H1 (cell line): Measurements from ENCODE around the gene MEX3C. TPM values are rescaled to one million over a fixed set of nuclear protein-coding genes. Genes with fewer than 3 reads are reported as not detected.

Experiments
- CTCF ChIA-PET: fragments of 300-600 bp; sonication (Branson Sonifier 250); formaldehyde crosslinking; loops from one replicate; lab custom pipeline; 2021; ENCODE audit not compliant: partially characterized antibody; lab: Charles Lee
- POLR2A ChIA-PET: fragments of 300-600 bp; sonication (Branson Sonifier 250); formaldehyde crosslinking; loops from one replicate; lab custom pipeline; 2021; ENCODE audit warnings: inconsistent platforms; ENCODE audit not compliant: partially characterized antibody; lab: Charles Lee
- DNase-seq, 2 experiments: peaks; one replicate each; pipeline versions ENCODE4 v3.0.0 to v3.0.0-alpha.2; 2010 to 2022; ENCODE audit warnings: low spot score in 2 of 2, low read depth in 1 of 2, mixed read lengths in 1 of 2
- FAIRE-seq: peaks from 2 replicates; lab custom pipeline; 2011; peaks lifted over from hg19 to GRCh38; lab: Jason Lieb, UNC
- H2AFZ ChIP-seq: 2 replicates; pipeline ENCODE4 v1.8.1; 2012; ENCODE audit warnings: low read length, inconsistent platforms
- H2AK5ac ChIP-seq: 2 replicates; pipeline ENCODE4 v1.6.1; 2013; ENCODE audit warnings: low read depth, low read length
- H2BK120ac ChIP-seq: replicated peaks from 2 replicates; pipeline ENCODE3; 2013; ENCODE audit warnings: low read depth, low read length, inconsistent platforms
- H2BK12ac ChIP-seq: 2 replicates; pipeline ENCODE4 v1.6.1; 2013; ENCODE audit warnings: low read depth, low read length
- H2BK15ac ChIP-seq: 2 replicates; pipeline ENCODE4 v1.6.1; 2013; ENCODE audit warnings: low read length
- H2BK20ac ChIP-seq: 2 replicates; pipeline ENCODE4 v1.6.1; 2013; ENCODE audit warnings: low read length
- H2BK5ac ChIP-seq: 2 replicates; pipeline ENCODE4 v1.6.1; 2013; ENCODE audit warnings: low read depth, low read length
- H3K14ac ChIP-seq: 2 replicates; pipeline ENCODE4 v1.6.1; 2013; ENCODE audit warnings: inconsistent platforms; ENCODE audit not compliant: insufficient read length
- H3K18ac ChIP-seq: 2 replicates; pipeline ENCODE4 v1.6.1; 2013; ENCODE audit warnings: low read length; ENCODE audit errors: extremely low read depth
- H3K23ac ChIP-seq: 2 replicates; pipeline ENCODE4 v1.6.1; 2013; ENCODE audit warnings: inconsistent platforms; ENCODE audit not compliant: insufficient read length
- H3K23me2 ChIP-seq: 2 replicates; pipeline ENCODE4 v1.6.1; 2013; ENCODE audit warnings: low read depth, low read length
- H3K27ac ChIP-seq: 2 replicates; pipeline ENCODE4 v1.6.1; 2011; ENCODE audit warnings: low read depth, low read length, inconsistent platforms
- H3K27me3 ChIP-seq, 4 experiments: replicated peaks in 1 of 4; 1 replicate in 1 of 4; 2 replicates in 3 of 4; pipeline versions ENCODE4 v1.6.1 to v1.8.1; 2011 to 2013; ENCODE audit warnings: low read length in 3 of 4, mild to moderate bottlenecking in 3 of 4, inconsistent platforms in 2 of 4, mixed read lengths in 2 of 4, moderate library complexity in 1 of 4; ENCODE audit not compliant: control insufficient read depth in 3 of 4, insufficient read depth in 3 of 4; ENCODE audit errors: extremely low read depth in 1 of 4
- H3K36me3 ChIP-seq, 4 experiments: 2 replicates each; pipeline versions ENCODE4 v1.6.1 to v1.8.1; 2011 to 2013; ENCODE audit warnings: mild to moderate bottlenecking in 4 of 4, low read length in 3 of 4, moderate library complexity in 2 of 4, control low read depth in 1 of 4, inconsistent platforms in 1 of 4; ENCODE audit not compliant: insufficient read depth in 4 of 4, control insufficient read depth in 2 of 4
- H3K4ac ChIP-seq: replicated peaks from 2 replicates; pipeline ENCODE3; 2013; ENCODE audit warnings: low read length, low read depth, mixed read lengths, inconsistent platforms; ENCODE audit not compliant: insufficient read length
- H3K4me1 ChIP-seq, 4 experiments: replicated peaks in 1 of 4; 1 replicate in 1 of 4; 2 replicates in 3 of 4; pipeline versions ENCODE4 v1.6.1 to v1.8.1; 2011 to 2013; ENCODE audit warnings: low read length in 3 of 4, inconsistent platforms in 2 of 4, mixed read lengths in 1 of 4; ENCODE audit not compliant: insufficient read depth in 4 of 4, control insufficient read depth in 3 of 4
- H3K4me2 ChIP-seq, 2 experiments: 2 replicates each; pipeline versions ENCODE4 v1.6.1 to v1.8.1; 2011 to 2013; ENCODE audit warnings: low read depth in 2 of 2, low read length in 2 of 2, control low read depth in 1 of 2, inconsistent platforms in 1 of 2, mild to moderate bottlenecking in 1 of 2; ENCODE audit not compliant: insufficient read depth in 1 of 2
- H3K4me3 ChIP-seq, 4 experiments: fragments of 200-600, 300-600 bp in 1 of 4; sonication (generic), shearing (Covaris generic), sonication (Bioruptor Twin) in 1 of 4; 2 replicates each; pipeline versions ENCODE4 v1.5.1 to v1.8.1; 2011 to 2016; ENCODE audit warnings: low read length in 4 of 4, low read depth in 3 of 4, control low read depth in 2 of 4, inconsistent platforms in 2 of 4, mild to moderate bottlenecking in 2 of 4, mixed read lengths in 1 of 4, moderate library complexity in 1 of 4; ENCODE audit not compliant: insufficient read depth in 2 of 4; ENCODE audit errors: extremely low read depth in 1 of 4
- H3K56ac ChIP-seq: replicated peaks from 2 replicates; pipeline ENCODE3; 2013; ENCODE audit warnings: low read depth, mild to moderate bottlenecking, mixed read lengths, low read length, inconsistent platforms; ENCODE audit not compliant: insufficient read length
- H3K79me1 ChIP-seq: 2 replicates; pipeline ENCODE4 v1.6.1; 2013; ENCODE audit warnings: low read depth, low read length, control low read depth
- H3K79me2 ChIP-seq, 2 experiments: 2 replicates each; pipeline versions ENCODE4 v1.6.1 to v1.8.1; 2012 to 2013; ENCODE audit warnings: low read length in 2 of 2, mild to moderate bottlenecking in 2 of 2, inconsistent platforms in 1 of 2; ENCODE audit not compliant: insufficient read depth in 2 of 2, control insufficient read depth in 1 of 2
- H3K9ac ChIP-seq, 4 experiments: replicated peaks in 1 of 4; 1 replicate in 1 of 4; 2 replicates in 3 of 4; pipeline versions ENCODE4 v1.6.1 to v1.8.1; 2011 to 2013; ENCODE audit warnings: low read depth in 3 of 4, low read length in 3 of 4, control low read depth in 2 of 4, mild to moderate bottlenecking in 2 of 4, moderate library complexity in 2 of 4, inconsistent platforms in 1 of 4; ENCODE audit errors: extremely low read depth in 1 of 4
- H3K9me3 ChIP-seq, 2 experiments: 2 replicates each; pipeline versions ENCODE4 v1.6.1 to v1.8.1; 2012 to 2013; ENCODE audit warnings: mild to moderate bottlenecking in 2 of 2, moderate library complexity in 2 of 2, control low read depth in 1 of 2, inconsistent platforms in 1 of 2, low read depth in 1 of 2, low read length in 1 of 2, mixed read lengths in 1 of 2; ENCODE audit not compliant: insufficient read depth in 2 of 2
- H4K20me1 ChIP-seq, 2 experiments: replicated peaks in 1 of 2; 2 replicates each; pipeline versions ENCODE3 to v1.8.1; 2011 to 2013; ENCODE audit warnings: inconsistent platforms in 2 of 2, low read length in 2 of 2, mild to moderate bottlenecking in 1 of 2; ENCODE audit not compliant: insufficient read depth in 2 of 2, control insufficient read depth in 1 of 2
- H4K5ac ChIP-seq: 2 replicates; pipeline ENCODE4 v1.6.1; 2013; ENCODE audit warnings: low read length, low read depth, mixed read lengths, inconsistent platforms; ENCODE audit not compliant: insufficient read length
- H4K8ac ChIP-seq: 2 replicates; pipeline ENCODE4 v1.8.0; 2013; ENCODE audit warnings: mild to moderate bottlenecking, moderate library complexity, low read length, inconsistent platforms; ENCODE audit not compliant: insufficient read depth; ENCODE audit errors: extremely low read depth
- H4K91ac ChIP-seq: replicated peaks from 2 replicates; pipeline ENCODE3; 2013; ENCODE audit warnings: low read length, mixed read lengths, inconsistent platforms; ENCODE audit not compliant: insufficient read length
- CEBPB ChIP-seq: IDR thresholded peaks from 2 replicates; pipeline ENCODE4 v1.6.1; 2012; ENCODE audit warnings: low read depth, low read length
- EGR1 ChIP-seq: IDR thresholded peaks from 2 replicates; pipeline ENCODE4 v1.6.1; 2011; ENCODE audit warnings: low read depth, low read length, borderline replicate concordance
- GTF2F1 ChIP-seq: IDR thresholded peaks from 2 replicates; pipeline ENCODE4 v1.6.1; 2012; ENCODE audit warnings: low read depth, low read length, improper control_type of control experiment, borderline replicate concordance
- KDM5A ChIP-seq: fragments of 200-600 bp; IDR thresholded peaks from 2 replicates; pipeline ENCODE4 v1.7.1; 2012; ENCODE audit warnings: mild to moderate bottlenecking, low read length, inconsistent platforms, mixed read lengths
- RFX5 ChIP-seq: IDR thresholded peaks from 2 replicates; pipeline ENCODE4 v1.6.1; 2011; ENCODE audit warnings: low read depth, low read length, improper control_type of control experiment, borderline replicate concordance
- SIRT6 ChIP-seq: IDR thresholded peaks from one replicate; pipeline ENCODE4 v1.7.1; 2012; ENCODE audit warnings: low read length, inconsistent platforms
- SUZ12 ChIP-seq: fragments of 200-600 bp; sonication (generic); IDR thresholded peaks from 2 replicates; pipeline ENCODE4 v1.6.1; 2012; ENCODE audit warnings: mild to moderate bottlenecking, inconsistent platforms, low read length, moderate library complexity, mixed read lengths
- TAF1 ChIP-seq: IDR thresholded peaks from 2 replicates; pipeline ENCODE4 v1.6.1; 2011; ENCODE audit warnings: mild to moderate bottlenecking, low read depth, low read length
- TBP ChIP-seq: IDR thresholded peaks from 2 replicates; pipeline ENCODE4 v1.6.1; 2011; ENCODE audit warnings: low read depth, low read length, improper control_type of control experiment
- WGBS, 2 experiments: shearing (Covaris generic) in 1 of 2; methylation state at CpG; one replicate each; pipeline versions ENCODE4 v1.1.6 to v1.1.7; 2013 to 2015; ENCODE audit warnings: low lambda C conversion rate in 2 of 2, mixed read lengths in 2 of 2, inconsistent platforms in 1 of 2, low coverage in 1 of 2, missing lambda C conversion rate in 1 of 2; ENCODE audit not compliant: insufficient replicate concordance in 2 of 2, insufficient coverage in 1 of 2, insufficient read length in 1 of 2; ENCODE audit errors: extremely low coverage in 1 of 2, missing lambda C conversion rate in 1 of 2; 5-methylcytosine and 5-hydroxymethylcytosine counted together
- polyA plus RNA-seq, 7 experiments: library from polyadenylated mRNA; depleted of rRNA in 3 of 7; stranded (reverse) in 5 of 7; unstranded in 2 of 7; fragments of >200 nt in 5 of 7; fragments of 200-250 nt in 2 of 7; gene quantifications; 1 replicate in 5 of 7; 2 replicates in 1 of 7; 4 replicates in 1 of 7; pipeline versions ENCODE4 v1.2.1 to v1.2.3, GENCODE V29; 2011 to 2013; ENCODE audit warnings: missing spikeins in 2 of 7, mixed read lengths in 2 of 7
- total RNA-seq: library from RNA; stranded (reverse); fragmentation: NEBNext Ultra II Directional; extraction: Animal tissue kit (Norgen Biotek cat#: 25700); gene quantifications from 2 replicates; pipeline ENCODE4 v1.2.1, GENCODE V29; 2021
- TF ChIP-seq, protein P1 (sequence below): IDR thresholded peaks from 2 replicates; pipeline ENCODE4 v1.6.1; 2012; ENCODE audit warnings: low read length, inconsistent platforms
- TF ChIP-seq, protein P2 (sequence below): IDR thresholded peaks from 2 replicates; pipeline ENCODE4 v1.6.1; 2012; ENCODE audit warnings: inconsistent platforms
- TF ChIP-seq, protein P3 (sequence below): IDR thresholded peaks from 2 replicates; pipeline ENCODE4 v1.6.1; 2011; ENCODE audit warnings: low read depth, mild to moderate bottlenecking, low read length; ENCODE audit not compliant: insufficient read depth

MEX3C gene
- total and polyA plus RNA-seq, 2 of the 8 experiments (the other 6 are each of a cell fraction or from before 2014, with no cell fraction given) = 48.2 to 103 TPM

DNA sequence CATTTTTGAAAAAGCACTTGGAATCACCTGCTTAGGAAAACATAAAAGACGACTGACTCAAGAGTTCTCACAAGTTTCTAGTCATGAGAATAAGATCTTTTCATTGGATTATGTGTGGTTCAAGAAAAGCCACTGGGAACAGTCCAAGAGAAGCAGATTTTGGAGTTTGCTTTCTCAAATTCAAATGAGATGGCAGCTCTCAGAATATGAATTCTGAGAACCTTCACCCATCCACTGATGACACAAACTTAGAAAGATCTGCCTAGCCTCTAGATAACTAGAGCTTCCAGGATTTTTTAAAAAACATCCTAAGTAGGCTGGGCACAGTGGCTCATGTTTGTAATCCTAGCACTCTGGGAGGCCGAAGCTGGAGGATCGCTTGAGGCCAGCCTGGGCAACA is 26.8 kb downstream of the MEX3C start:
- Histone ChIP-seq H2BK20ac (no peak overlapping the region), H3K56ac (no peak overlapping the region), H3K79me2 (peaks cover 0 to 25% of the 10 kb centered on the region in 2 experiments; a peak in 3 of 4 replicates), H3K14ac (no peak overlapping the region), H2BK12ac (no peak overlapping the region), H3K36me3 (peaks cover 0 to 8% (median 3%) of the 10 kb centered on the region in 4 experiments; a peak in 4 of 8 replicates), H3K4me3 (no peak overlapping the region), H4K91ac (no peak overlapping the region), H3K23ac (no peak overlapping the region), H3K9ac (no peak overlapping the region), H2AFZ (no peak overlapping the region), H3K23me2 (no peaks in the 10 kb centered on the region; the same call in 1 of the 2 replicates), H4K20me1 (no peaks in the 10 kb centered on the region), H3K79me1 (no peaks in the 10 kb centered on the region), H2BK5ac (no peak overlapping the region), H3K27me3 (peaks cover 0 to 1% (median 0%) of the 10 kb centered on the region in 4 experiments; a peak in 3 of 7 replicates), H4K8ac (no peak overlapping the region), H3K4me2 (no peak overlapping the region), H4K5ac (no peak overlapping the region), H3K27ac (no peak overlapping the region), H2BK15ac (no peak overlapping the region), H3K9me3 (no peaks in the 10 kb centered on the region), H2AK5ac (no peak overlapping the region), H3K4ac (no peak overlapping the region), H3K4me1 (peaks cover 2 to 17% (median 9%) of the 10 kb centered on the region in 4 experiments; a peak in 5 of 7 replicates), H2BK120ac (no peak overlapping the region), H3K18ac (no peak overlapping the region)
- WGBS, 2 experiments = 92% methylated on average over 3 of the region's 3 CpGs; no CpG with 5 or more reads in 1 of the 2 experiments
- FAIRE-seq (no peak), DNase-seq (no peak)
- CTCF ChIA-PET = no interaction called here
- POLR2A ChIA-PET = interaction anchor here (1.0 to 6.3 kb wide), 3 partner anchors 11 to 26 kb away, joined by 3 to 55 read pairs (median 8); partner anchors contain the start of gene MEX3C
- TF ChIP-seq TAF1 (no peak), EGR1 (no peak), TBP (no peak), SIRT6 (no peak), RFX5 (no peak), SUZ12 (no peak), CEBPB (no peak), KDM5A (no peak), GTF2F1 (no peak)
- TF ChIP-seq, protein P1, sequence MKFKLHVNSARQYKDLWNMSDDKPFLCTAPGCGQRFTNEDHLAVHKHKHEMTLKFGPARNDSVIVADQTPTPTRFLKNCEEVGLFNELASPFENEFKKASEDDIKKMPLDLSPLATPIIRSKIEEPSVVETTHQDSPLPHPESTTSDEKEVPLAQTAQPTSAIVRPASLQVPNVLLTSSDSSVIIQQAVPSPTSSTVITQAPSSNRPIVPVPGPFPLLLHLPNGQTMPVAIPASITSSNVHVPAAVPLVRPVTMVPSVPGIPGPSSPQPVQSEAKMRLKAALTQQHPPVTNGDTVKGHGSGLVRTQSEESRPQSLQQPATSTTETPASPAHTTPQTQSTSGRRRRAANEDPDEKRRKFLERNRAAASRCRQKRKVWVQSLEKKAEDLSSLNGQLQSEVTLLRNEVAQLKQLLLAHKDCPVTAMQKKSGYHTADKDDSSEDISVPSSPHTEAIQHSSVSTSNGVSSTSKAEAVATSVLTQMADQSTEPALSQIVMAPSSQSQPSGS = no peak
- TF ChIP-seq, protein P2, sequence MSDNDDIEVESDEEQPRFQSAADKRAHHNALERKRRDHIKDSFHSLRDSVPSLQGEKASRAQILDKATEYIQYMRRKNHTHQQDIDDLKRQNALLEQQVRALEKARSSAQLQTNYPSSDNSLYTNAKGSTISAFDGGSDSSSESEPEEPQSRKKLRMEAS = no peak
- TF ChIP-seq, protein P3, sequence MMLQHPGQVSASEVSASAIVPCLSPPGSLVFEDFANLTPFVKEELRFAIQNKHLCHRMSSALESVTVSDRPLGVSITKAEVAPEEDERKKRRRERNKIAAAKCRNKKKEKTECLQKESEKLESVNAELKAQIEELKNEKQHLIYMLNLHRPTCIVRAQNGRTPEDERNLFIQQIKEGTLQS = no peak
